Glomerular endothelial cell (primary cell): ENCODE results near the gene FTSJ3. TPM values are rescaled to one million over a fixed set of nuclear protein-coding genes. Genes with fewer than 3 reads are reported as not detected.

Source experiments
- DNase-seq: peaks from one replicate; pipeline ENCODE4 v3.0.0-alpha.2; 2011; ENCODE audit warnings: low read depth, low spot score; ENCODE audit errors: extremely low read depth
- total RNA-seq: library from RNA; depleted of rRNA; stranded (reverse); fragments of >200 nt; gene quantifications from 2 replicates; pipeline ENCODE4 v1.2.3, GENCODE V29; 2015

Gene FTSJ3
- total RNA-seq, 1 donor from 2014 or later: 53.9 TPM

DNA sequence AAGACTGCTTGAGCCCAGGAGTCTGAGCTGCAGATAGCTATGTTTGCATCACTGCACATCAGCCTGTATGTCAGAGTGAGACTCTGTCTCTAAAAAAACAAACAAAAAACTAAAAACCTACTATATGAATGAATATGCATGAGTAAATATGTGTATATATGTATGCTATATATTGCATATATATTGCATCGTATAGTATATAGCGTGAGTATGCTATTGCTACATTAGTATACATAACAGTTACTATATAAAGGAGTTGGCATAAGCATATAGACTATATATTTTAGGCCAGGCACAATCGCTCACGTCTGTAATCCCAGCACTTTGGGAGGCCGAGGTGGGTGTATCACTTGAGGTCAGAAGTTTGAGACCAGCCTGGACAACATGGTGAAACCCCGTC lies 37.4 kb downstream of the FTSJ3 start:
- no peak for DNase-seq

DNA sequence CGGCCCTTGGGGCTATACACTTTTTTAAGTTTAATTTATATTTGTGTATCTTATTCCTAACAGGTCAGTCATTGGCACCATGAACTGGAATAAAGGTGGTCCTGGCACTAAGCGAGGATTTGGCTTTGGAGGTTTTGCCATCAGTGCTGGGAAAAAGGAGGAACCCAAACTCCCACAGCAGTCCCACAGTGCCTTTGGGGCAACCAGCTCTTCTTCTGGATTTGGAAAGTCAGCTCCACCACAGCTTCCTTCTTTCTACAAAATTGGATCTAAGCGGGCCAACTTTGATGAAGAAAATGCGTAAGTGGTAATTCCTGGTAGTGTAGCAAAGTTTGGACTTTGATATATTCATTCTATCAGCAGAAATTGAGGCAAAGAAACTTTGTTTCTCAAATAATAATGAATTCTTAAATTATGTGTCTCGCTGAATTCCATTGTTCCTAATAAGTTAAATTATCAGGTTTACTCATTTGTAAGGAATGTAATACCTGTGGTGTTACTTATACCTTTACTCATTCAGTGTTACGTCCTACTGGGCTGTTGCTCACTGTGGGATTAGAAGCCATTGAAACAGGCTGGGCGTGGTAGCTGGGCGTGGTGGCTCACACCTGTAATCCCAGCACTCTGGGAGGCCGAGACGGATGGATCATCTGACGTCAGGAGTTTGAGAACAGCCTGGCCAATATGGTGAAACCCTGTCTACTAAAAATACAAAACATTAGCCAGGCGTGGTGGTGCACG lies 40.3 kb downstream of the FTSJ3 start:
- no peak for DNase-seq

DNA sequence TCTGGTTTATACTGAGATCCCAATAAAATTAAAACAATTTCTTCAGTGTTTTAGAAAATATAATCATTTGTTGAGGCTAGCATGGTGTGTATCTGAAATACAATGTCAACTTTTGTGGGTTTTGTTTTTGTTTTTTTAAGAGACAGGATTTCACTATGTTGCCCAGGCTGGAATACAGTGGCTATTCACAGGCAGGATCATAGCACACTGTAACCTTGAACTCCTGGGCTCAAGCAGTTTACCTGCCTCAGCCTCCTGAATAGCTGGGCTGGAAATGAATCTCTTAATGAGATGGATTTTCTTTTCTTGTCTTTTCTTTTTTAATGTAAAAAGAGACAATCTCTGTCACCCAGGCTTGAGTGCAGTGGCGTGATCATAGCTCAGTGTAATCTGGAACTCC lies 41.3 kb downstream of the FTSJ3 start:
- DNase-seq: no peak

DNA sequence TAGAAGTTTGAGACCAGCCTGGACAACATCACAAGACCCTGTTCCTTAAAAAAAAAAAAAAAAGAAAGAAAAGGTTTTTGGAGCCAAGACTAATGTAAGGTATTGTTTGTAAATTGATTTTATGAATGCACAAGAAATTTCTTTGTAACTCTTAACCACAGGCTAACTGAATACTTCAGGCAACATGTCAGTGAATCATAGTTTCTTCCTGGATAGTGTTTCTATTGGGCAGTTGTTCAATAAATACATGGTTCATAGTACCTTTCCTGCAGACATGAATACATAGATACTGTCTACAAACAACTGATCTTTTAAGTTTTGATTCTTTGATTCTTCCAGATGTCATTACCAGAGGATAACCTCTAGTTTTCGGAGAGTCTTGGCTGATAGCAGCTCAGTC lies 41.9 kb downstream of the FTSJ3 start:
- DNase-seq: no peak

DNA sequence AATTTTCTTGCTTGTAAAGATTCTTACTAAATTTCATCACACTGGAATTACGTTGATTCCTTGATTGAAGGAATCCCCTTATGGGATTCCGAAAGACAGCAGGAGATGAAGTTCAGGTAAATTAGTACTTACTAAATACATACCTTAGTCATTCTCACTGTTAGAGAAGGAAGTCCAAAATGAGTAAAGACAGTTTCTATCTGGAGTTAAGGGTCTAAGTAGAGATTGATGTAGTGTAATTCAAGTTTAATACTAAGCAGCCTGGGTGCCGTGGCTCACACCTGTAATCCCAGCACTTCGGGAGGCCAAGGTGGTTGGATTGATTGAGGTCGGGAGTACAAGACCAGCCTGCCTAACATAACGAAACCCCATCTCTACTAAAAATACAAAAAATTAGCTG lies 43.9 kb downstream of the FTSJ3 start:
- DNase-seq: no peak

DNA sequence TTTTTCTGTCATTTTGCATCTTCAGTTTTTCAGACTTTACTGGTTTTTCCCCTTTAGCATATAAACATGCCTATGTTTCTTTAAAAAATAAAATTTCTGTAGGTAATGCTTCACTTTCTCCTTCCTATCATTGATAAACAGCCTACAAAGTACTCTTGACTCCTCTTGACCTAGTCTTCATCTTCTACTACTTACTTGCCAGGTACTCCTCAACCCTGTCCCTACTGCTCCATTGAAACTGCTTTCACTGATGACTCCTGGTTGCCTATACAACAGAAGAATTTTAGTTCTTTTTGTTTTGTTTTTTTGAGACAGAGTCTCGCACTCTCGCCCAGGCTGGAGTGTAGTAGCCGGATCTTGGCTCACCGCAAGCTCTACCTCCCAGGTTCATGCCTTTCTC lies 46.5 kb downstream of the FTSJ3 start:
- no peak for DNase-seq

DNA sequence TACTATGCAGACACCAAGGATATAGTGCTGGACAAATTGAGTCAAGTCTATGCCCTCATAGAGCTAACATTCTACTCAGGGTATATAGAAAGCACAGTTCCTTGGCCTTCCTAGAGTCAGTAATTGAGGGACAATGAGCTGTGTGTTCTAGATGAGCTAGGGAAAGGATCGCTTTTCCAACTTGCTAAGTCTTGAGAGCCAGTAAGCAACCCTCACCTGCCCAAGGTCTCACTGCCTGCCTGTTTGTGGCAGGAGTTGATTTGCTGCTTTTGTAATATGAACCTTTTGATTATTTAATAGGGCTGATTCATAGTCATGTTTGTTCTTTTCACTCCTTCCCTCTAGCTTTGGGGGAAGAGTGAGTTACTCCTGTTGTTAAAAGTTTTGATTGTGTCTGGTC lies 47.0 kb downstream of the FTSJ3 start:
- DNase-seq: no peak

DNA sequence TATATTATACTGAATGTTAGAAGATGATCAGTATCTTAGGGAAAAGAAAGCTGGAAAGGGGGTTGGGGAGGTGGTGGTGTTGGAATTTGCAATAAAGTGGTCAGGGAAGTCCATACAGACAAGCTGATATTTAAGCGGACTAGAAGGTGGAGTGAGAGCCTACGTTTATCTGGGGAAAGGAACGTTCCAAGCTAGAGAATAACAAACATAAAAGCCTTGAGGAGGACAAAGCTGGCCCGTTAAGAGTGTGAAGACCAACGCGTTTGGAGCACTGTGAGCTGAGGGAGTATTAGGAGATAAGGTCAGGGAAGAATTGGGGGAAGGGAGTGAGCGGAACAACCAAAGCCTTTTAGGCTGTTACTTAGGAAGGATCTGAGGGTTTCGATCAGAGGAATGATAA lies 52.0 kb downstream of the FTSJ3 start:
- DNase-seq: no peak

DNA sequence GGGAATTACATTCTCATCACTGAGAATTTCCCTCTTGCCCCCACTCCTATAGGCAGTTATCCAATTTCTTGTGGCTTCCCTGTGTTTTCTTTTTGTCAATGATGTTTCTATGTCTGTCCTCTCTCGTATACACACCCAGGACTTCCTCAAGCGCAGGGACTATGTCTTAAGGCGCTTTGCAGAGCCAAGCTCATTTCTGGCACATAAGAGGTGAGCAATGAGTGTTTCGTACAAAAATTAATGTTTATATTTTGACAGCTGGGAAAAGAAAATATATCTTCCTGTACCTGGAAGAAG lies 52.5 kb downstream of the FTSJ3 start:
- DNase-seq: no peak

DNA sequence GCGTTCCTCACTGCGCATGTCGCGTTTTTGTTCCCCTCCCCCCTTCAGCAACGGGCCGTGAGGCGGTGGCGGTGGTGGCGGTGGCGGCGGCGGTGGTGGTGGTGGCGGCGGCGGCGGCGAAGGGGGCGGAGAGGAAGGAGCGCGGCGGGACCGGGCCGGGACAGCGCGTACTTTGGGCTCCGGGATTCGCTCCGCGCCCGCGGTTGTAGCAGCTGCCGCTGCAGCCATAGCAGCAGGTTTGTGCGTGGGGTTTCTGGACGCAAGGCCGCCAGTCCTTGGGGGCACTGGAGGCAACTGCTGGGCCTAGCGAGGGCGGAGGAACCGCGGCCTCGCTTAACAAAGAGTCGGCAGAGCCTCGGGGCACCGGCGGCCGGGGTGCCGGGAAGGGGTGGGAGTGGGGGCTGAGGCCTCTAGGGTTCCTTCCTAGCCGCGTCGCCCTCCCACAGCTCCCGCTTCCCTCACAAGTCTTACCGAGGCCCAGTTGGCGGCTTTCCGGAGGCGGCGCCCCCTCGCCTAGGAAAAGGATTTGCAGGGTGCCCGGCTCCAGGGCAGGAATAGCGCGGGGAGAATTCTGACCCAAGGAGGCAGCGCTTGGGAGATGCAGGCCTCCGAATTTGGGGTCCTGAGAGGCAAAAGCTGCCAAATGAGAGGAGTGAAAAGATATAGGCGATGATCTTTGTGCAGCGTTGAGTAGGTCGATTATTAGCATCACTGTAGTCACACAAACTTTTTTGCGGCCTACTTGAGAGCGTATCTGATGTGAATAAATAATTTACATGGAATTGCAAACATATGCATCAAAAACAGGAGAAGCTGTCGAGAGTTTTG lies 53.1 kb downstream of the FTSJ3 start, which contains the start of gene DDX42:
DDX42 (plus strand) TSS at position 30 of the 828 bp plus-strand sequence. CDS start 12,880 bp downstream, outside the sequence.
- DNase-seq: no peak

DNA sequence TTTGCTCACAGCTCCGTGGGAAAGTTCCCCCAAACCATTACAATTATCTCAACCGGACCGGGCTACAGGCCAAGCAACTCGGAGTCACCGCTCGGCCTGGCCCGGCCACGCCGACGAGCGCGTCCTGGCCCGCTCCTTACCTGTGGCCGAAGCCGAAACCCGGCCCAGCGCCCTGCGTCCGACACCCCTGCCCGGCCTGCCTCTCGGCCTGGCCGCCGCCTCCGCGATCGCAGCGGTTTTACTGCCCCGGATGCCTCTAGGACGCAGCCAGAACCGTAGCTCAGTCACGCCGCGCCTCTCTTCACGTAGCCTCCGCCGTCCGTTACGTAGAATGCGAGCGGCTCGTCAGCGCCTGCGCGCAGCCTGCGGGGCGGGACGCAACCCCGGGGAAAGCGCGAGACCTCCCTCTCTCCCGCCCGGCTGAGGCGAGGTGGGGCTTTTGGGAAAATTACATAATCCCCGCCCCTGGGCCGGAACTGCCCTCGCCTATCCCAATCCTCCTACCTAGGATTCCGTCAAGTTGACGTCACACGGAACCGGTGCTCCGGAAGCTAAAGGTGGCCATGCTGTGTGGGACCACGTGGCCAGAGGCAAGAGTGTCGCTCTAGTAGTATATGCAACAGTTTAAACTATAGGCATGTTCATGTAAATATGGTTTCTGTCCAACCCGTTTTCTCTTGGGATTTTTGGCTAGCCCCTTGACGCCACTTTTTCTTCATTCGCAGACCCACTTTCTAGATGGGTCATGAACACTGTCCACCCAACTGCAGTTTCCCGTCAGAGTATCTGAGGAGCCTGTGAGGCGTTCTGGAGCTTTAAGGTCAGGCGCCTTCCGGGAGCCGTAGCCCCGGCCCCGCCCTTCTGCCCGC lies 54.0 kb downstream of the FTSJ3 start, which contains the start of gene CCDC47:
CCDC47 (minus strand) TSS at position 326 of the 869 bp plus-strand sequence. CDS start 7,422 bp downstream, outside the sequence.
- DNase-seq: peak; percentile 95

DNA sequence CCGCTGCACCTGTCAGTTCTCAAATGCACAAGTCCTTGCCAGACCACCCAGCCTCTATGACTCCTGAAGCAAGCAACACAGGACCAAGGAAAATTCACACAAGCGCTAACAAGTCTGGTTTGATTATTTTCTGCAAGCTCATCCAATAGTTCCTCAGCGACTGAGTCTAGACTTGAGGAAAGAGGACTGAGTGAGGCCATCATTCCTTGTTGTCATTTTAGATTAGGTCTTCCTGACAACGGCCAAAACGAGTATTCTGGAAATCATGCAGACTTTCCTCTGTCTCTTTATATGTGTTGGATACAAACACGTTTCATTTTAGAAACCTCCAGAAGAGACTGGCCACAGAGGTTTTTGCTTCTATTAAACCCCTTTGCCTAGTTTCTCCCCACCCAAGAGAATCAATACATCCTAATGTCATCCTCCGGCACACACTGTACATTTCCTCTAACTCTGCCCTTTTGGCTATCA lies 54.6 kb downstream of the FTSJ3 start:
- DNase-seq: no peak

Other genes starting within 250 kb of the FTSJ3 start
- gene TACO1, start 226.8 kb downstream of the FTSJ3 start, total RNA-seq: 18.9 and 26.3 TPM in 2 replicates
- gene MAP3K3, start 205.2 kb downstream of the FTSJ3 start, total RNA-seq: 68.0 and 82.5 TPM in 2 replicates
- gene LIMD2, start 127.5 kb downstream of the FTSJ3 start, total RNA-seq: 73.9 and 93.6 TPM in 2 replicates
- gene STRADA, start 85.9 kb downstream of the FTSJ3 start, total RNA-seq: 23.3 and 34.2 TPM in 2 replicates
- gene CCDC47, start 54.1 kb downstream of the FTSJ3 start, total RNA-seq: 31.3 and 70.1 TPM in 2 replicates
- gene DDX42, start 53.5 kb downstream of the FTSJ3 start, total RNA-seq: 53.5 and 83.8 TPM in 2 replicates
- 95.5 and 108 TPM in 2 replicates for gene PSMC5, start 232 bp downstream of the FTSJ3 start, total RNA-seq
- 79.5 and 105 TPM in 2 replicates for gene SMARCD2, start 15.0 kb upstream of the FTSJ3 start, total RNA-seq
- gene CSH2, start 46.0 kb upstream of the FTSJ3 start, total RNA-seq: not detected in 2 replicates
- not detected in 2 replicates for gene GH2, start 54.3 kb upstream of the FTSJ3 start, total RNA-seq
- gene CSH1, start 68.9 kb upstream of the FTSJ3 start, total RNA-seq: not detected in 2 replicates
- gene CSHL1, start 83.6 kb upstream of the FTSJ3 start, total RNA-seq: not detected in 2 replicates
- not detected in 2 replicates for gene GH1, start 91.2 kb upstream of the FTSJ3 start, total RNA-seq
- gene CD79B, start 104.7 kb upstream of the FTSJ3 start, total RNA-seq: 0.70 and 3.2 TPM in 2 replicates
- gene SCN4A, start 145.3 kb upstream of the FTSJ3 start, total RNA-seq: not detected in 2 replicates
- gene PRR29, start 170.7 kb upstream of the FTSJ3 start, total RNA-seq: 0.12 and 2.0 TPM in 2 replicates
- gene ICAM2, start 193.0 kb upstream of the FTSJ3 start, total RNA-seq: 1,004 and 1,319 TPM in 2 replicates